ENCODE data around the gene MAGEF1.

The MAGEF1 gene, protein sequence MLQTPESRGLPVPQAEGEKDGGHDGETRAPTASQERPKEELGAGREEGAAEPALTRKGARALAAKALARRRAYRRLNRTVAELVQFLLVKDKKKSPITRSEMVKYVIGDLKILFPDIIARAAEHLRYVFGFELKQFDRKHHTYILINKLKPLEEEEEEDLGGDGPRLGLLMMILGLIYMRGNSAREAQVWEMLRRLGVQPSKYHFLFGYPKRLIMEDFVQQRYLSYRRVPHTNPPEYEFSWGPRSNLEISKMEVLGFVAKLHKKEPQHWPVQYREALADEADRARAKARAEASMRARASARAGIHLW

DNA sequence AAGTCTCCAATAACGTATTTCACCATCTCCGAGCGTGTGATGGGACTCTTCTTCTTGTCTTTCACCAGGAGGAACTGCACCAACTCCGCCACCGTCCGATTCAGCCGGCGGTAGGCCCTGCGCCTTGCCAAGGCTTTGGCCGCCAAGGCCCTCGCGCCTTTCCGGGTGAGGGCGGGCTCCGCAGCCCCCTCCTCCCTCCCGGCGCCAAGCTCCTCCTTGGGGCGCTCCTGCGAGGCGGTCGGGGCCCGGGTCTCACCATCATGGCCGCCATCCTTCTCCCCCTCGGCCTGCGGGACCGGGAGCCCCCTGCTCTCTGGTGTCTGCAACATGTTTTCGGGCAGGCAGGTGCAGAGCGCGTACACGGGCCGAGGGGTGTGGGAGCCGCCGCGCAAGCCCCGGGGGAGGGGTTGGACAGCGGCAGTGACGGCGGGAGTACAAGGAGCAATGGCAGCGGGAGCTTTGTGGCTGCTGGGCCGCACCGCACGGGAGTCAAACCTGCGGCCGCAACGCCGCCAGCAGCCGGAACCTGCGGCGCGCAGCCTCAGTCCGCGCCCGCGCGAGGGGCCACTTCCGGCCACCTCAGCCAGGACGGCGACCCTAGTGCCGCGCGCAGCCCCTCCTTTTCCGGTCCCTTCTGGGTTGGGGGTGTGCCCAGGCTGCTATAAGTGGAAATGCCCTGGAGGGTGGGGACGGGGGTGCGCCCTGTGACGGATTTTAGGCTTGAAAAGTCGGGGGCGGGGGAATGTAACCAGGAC is at the start of gene MAGEF1:
Gene MAGEF1, minus strand, starts transcription at position 572 of the 755 bp plus-strand sequence. Its CDS starts 243 bp downstream, at position 329.
- peak; percentile 35 for DNase-seq (ENCODE audit: low read depth)

DNA sequence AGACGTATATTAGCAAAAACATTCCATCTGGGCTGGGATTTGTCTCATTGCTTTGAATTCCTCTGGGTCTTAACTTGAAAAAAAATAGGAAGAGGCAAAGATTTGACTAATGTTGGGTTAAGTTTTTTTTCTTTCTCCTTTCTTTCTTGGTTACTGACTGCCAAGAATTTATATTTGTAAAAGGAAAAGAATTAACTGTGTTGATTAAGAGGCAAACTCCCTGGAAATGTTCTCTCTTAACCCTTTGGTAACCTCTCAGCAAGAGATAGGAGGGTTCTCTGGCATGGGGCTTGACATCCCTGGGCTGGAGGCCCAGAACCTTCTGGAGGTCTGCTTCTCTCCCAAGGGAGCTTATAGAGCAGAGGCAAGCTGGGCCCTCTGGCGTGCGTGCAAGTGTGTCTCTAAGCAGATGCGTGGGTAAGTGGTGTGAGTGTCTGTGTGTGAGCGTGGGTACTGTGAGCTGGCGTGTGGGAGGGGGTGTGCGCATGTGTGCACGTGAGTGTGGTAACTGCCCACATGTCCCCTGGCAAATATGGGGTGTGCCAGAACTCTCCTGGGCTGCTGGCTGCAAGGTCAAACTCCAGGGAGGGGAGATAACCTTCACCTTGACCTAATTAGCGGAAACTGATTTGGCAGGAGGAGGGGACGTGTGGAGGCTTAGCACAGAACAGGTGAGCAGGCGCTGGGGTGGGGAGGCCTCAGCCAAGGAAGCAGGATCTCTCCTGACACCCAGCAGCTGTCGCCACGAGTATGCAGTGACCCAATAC is 49.4 kb upstream of the MAGEF1 start:
- DNase-seq (ENCODE audit: low read depth) = no peak

DNA sequence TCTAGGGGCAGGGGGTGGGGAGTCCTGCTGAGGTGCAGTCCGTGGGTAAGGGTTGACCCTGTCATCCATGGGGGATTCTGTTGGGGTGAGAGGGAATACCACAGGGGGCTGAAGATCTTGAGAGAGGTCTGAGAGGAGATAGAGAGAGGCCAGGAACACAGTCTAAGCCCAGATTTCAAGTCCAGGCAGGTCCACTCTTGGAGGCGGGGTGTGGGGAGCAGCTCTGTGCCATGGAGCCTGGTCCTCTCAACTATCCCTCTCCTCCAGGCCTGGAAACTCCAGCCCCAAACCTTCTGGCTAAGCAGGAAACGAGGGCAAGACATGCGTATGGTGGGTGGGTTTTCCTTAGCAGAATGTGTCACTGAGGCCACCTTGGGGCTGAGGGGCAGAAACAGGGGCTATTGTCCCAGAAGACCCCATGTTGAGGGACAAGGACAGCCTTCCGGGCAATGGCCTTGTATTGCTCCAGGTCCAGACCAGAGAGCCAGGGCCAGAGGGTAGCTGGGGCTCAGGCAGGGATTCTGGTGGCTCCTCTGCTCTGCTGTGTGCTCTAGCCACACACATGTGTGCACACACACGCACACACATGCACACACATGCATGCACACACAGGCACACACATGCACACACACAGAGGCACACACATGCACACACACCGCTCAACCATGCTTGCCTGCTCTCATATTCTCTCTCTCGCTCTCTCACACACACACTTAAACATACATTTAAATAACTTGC is 48.6 kb upstream of the MAGEF1 start:
- no peak for DNase-seq (ENCODE audit: low read depth)

DNA sequence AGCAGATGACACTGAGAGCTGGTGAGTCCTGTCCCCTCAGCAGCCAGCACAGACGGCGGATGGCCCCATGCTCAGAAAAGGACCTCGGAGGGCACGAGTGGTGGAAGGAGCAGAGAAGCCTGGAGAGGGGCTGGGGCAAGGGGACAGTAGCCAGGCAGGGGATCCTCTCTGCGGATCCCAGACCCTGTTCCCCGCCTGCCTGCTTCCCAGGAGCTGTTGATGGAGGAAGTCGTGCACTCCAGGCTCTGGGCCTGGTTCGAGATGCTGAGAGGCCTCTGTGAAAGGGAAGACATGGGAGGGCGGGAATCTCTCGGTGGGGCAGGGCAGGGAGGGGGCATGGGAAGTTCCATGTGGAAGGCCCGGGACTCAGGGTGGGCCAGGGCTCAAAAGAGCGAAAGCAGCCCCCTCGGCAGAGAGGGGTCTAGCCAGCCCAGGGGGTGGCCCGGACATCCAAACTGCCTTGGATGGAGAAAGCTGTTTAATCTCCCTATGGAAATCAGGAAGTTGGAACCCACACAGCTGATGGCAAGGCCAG is 47.9 kb upstream of the MAGEF1 start:
- no peak for DNase-seq (ENCODE audit: low read depth)

DNA sequence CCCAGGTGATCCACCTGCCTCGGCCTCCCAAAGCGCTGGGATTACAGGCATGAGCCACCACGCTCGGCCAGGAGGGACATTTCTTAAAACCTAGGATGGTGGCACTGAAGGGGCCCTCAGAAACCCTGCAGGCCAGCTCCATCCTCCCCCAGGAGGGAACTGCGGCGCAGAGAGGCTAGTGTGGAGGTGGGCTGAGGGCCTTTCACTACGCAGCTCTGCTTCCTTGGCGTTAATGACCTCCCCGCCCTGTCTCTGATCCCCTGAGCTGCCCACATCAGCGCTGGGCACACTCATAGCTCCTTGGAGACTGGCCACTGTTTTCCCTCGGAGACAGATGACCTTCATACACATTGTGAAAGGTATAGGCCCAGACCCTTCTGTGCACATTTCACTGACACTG is 46.2 kb upstream of the MAGEF1 start:
- no peak for DNase-seq (ENCODE audit: low read depth)

DNA sequence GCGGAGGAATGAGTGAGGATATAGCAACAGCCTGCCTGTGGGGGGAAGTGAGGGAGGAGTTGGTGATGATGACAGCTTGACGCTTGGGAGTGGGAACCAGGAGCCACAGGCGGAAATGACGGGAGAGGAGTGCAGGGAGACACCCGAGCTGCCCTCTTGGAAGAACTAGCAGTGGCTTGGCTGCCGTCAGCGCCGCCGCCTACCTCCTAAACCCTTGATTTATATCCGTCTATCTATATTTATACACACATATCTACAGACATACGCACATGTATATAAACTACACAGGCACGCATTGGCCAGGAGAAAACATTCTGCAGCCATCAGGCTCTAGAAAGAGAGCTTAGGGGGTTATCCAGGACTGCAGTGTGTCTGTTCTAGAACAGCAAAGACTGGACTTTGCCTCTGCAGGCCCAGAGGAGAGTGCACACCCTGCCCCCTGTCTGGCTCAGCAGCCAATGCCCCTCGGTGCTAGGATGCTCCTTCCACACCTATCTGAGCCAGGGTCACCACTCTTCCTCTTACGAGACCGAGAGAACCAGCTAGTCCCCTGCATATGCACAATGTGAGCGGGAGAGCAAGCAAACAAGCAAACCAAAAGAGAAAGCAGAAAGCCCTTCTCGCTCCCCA is 45.3 kb upstream of the MAGEF1 start:
- DNase-seq (ENCODE audit: low read depth) = no peak

DNA sequence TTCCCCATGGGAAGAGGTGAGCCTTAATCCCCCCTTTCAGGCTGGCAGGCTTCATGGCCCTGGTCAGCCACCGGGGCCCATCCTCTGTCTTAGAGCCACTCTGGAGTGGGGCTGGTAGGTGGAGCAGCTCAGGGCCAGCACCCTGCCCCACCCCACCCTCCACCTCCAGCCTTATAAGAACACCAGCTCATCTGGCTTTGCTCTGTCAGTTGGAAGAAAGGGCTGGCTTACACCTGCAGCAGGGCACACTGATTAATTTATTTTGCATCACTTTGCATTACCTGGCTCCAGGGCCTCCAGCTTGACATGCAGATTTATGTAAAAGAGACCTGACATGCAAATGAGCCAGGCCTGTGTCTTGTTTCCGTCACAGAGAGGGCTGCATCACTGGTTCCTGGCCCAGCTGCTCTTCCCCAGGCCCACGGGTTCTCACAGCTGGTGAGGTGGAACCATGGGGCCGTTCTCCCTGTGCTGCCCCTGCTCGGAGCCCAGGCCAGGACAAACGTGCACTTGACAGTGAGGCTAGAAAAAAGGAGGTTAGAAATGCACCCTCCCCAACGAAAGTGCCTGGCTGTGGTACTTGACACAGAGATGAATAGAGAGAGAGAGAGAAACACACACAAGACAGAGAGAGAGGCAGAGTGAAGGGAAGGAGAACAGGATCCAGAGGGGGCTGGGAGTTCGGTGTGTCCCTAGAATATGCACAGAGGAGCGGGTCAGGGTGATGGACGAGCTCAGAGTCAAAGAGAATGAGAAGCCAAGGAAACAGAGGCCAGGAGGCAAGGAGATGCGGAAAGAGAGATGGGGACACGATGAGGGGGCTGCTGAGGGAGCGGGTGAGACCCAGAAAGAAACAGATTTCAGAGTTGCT is 44.5 kb upstream of the MAGEF1 start:
- DNase-seq (ENCODE audit: low read depth) = no peak

DNA sequence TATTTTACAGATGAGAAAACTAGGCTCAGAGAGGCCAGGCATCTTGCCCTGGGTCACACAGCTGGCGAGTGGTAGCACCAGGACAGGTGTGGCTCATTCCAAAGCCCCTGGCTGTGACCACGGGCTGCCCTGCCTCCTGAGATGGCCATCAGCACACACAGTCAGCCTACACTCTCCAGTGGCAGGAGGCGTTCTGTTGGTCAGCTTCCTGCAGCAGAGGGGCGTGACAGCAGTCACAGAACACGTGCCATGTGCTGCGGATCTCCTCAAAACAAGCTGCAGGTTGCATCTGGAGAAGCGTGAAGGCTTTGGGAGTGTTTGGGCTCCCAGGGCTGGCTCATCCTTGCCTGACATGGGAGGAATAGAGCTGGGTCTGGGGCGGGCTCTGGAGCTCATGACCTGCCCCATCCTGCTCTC is 43.5 kb upstream of the MAGEF1 start:
- DNase-seq (ENCODE audit: low read depth) = no peak

DNA sequence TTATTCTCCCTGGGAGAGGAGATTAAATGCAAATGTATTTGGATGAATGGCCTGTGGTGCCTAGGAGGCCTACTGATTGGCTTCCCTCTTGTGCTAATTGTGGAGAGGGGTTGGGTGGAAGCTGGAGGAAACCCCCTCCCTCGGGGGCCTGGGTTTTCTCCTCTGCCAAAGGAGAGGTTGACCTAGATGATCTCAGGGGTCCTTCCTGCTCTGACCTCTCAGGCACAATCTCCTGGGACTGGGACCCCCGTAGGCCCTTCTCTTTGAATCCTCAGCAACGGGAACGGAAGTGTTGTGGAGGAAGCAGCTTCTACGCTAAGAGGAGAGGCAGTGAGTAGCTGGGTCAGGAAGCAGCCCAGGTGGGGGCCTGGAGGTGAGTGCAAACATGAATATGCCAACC is 40.5 kb upstream of the MAGEF1 start:
- no peak for DNase-seq (ENCODE audit: low read depth)

DNA sequence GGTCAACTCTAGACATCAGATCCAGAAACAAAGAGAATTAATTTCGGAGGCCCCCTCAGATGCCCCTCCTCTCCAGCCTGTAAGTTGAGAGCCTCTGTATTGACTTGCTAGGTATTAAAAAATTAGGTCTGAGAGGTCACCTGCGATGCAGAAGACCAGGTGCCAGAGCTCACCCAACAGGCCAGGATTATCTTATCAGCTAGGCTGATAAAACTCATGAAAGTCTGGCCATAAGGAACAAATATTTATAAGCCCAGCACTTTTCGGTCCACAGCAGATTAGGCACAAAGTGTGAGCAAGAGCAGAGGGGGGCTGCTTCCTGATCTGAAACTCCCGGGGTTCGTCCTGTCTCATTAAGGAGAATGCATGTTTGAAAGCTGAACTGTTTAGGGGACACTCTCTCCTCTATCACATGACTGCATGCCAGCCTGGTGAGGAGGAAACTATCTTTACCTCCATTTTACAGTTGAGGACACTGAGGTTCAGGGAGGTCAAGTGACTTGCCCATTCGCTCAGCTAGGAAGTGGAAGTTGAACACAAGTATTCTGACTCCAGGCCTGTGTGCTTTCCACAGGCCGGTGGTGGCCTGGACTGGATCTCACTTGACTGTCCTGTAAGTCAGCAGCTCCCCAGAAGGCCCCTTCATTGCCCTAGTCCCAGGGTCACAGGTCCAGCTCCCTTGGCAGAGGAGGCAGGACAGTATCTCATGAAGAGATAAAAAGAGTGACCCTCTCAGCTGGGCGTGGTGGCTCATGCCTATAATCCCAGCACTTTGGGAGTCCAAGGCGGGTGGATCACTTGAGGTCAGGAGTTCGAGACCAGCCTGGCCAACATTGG is 39.6 kb upstream of the MAGEF1 start:
- DNase-seq (ENCODE audit: low read depth) = no peak

DNA sequence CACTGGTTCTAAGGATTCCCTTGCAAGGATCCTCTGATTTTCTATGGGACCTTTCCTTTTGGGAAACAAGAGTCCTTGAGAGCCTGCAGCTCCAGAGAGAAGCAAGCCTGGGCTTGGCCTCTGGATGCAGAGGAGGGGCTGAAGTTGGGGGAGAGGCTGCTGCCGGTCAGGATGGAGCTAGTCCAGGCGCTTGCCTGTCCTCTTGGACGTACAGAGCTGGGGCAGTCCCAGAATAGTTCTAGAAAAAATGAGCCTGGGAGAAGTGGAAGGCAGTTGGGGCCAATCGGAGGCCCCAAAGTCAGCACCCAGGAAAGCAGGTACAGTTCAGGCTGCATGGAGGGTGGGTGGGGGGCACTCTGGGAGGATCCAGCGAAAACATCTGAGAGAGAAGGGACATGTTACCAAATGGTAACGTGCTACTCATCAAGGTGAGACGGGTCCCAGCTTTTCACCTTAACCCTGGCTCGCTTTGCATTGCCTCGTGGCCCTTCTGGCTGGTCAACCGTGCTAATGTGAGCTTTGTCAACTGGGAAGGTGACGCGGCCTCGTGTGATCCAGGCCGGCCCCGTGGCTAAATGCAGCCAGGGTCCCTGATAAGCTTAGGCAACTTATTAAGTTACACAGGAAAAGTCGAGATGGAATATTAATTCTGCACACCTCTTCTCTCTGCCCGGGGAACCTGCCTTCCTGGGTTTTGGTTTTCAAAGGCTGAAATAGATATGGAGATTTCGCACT is 38.7 kb upstream of the MAGEF1 start:
- no peak for DNase-seq (ENCODE audit: low read depth)

DNA sequence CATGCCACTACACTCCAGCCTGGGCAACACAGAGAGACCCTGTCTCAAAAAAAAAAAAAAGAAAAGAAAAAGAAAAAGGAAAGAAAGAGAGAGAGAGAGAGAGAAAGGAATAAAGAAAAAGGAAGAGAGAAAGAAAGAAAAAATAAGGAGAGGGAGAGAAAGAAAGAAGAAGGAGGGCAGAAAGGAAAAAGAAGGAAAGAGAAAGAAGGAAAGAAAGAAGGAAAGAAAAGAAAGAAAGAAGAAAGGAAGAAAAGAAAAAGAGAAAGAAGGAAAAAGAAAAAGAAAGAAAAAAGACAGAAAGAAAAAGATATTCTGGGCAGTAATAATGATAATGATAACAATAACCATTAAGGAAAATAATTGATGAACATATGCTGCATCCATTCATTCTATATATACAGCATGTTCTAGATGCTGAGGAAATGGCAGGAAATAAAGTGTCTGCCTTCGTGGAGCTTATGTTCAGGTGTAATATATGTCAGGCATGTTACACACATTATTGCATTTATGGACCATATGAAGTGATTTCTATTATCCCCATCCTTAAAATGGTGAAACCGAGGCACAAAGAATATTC is 37.4 kb upstream of the MAGEF1 start:
- no peak for DNase-seq (ENCODE audit: low read depth)

DNA sequence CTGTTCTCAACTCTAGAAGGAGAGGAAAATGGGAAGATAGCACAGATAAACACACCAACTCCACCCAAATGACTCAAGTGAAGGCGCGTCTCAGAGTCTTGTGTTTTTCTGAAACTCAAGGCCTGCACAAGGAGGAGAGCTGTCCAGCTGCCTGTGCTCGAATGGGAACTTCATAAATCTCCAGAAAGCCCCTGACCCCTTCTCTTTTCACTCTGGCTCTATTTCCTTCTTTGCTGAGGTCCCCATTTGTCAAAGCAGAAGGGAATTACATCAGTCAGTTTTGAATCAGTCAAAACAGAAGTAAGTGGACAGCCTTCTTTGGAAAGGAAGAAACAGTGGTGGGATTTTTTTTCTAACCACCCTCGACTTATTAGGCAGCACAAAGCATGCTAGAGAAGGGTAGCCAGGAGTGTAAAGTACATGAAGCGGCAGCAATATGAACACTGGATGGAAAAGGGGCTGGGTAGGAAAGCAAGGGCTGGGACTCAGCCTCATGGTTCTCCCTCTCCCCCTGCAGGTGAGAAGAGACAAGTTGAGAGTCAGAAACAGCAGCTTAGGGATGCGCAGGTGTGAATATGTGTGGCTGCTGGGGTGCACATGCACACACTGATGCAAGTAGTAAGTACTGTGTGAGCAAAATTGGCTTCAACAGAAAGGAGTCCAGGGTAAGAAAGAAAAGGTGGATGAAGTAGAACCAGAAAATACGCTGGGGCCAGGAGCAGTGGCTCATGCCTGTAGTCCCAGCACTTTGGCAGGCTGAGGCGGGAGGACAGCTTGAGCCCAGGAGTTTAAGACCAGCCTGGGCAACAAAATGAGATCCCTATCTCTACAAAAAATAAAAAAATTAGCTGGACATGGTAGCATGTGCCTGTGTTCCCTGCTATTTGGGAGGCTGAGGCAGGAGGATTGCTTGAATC is 36.6 kb upstream of the MAGEF1 start:
- no peak for DNase-seq (ENCODE audit: low read depth)

DNA sequence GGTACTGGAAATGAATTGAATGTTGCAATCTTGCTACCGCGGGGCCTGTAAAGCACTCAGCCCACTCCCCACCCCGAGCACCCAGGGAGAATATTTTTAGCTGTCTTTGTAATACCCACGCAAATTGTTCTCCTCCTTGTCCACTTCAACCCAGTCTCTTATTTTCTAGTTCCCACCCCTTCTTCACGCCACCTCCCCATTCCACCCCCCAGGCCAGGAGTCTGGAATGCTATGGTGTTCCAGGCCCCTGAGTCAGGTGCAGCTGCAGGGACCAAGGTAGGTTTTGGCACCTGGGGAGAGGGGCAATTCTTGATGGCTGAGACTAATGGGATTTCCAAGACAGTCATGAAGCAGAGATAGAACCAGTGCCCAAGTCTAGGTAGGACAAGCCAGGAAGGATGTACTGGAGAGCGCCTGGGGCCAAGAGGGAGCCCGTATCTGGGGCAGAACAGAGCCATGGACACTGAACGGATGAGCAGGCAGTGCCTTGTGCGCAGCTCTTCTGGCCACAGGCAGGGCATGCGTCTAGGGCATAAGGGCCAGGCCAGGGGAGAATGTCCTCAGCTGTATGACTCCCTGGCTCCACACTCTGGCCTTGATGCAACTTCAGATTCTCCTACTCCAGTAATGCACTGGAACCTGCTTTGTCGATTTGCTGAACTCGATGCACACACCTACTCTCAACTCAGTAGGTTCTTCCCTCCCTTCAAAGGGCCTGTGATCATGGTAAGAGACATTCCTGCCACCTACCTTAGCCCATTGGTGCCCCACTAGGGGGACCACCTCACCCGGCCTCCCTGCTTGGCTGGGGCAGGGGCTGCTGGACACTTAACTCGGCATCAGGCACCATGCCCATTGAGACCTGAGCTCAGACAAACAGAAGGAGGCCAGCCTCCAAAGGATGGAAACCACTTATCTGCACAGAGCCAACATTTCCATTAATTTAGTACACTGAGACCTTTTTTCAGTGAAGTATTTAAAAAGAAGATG is 34.6 kb upstream of the MAGEF1 start:
- DNase-seq (ENCODE audit: low read depth) = no peak

DNA sequence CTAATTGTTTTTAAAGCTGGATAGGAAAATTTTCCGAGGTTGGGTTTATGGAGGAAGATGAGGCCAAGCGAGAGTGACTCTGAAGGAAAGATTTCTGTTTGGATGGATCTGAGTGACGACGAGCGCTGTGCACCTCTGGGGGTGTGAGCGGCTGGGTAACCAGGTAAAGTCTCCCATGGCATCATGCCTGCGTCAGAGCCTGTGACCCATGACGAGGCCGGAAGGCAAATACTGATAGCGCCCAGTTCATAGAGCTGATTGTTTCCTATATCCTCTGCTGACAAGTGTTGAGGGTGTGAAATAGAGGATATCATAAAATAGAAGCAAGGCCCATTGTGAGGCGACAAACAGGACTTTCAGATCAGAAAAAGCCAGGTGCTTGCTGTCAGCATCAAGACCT is 33.7 kb upstream of the MAGEF1 start:
- no peak for DNase-seq (ENCODE audit: low read depth)

DNA sequence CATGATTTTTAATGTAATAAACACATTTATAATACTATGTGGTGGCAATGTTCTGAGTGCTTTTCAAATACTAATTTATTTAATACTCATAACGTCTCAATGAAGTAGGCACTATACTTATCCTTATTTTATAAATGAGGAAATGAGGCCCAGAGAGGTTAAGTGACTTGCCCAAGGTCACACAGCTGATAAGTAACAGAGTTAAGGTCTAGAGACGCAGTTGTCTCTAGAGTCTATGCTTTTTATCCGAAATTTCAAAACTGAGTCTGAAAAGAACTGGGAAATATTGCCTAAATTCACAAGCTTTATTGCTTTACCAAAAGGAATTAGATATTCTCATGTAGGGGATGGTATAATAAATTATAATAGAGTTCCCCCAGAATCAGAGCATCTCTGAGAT is 31.4 kb upstream of the MAGEF1 start:
- no peak for DNase-seq (ENCODE audit: low read depth)
